HK-2 (cell line): Measurements from ENCODE around the gene MLN.
"Not testable (repeated sequence)": the region's sequence is repeated elsewhere in the genome, so short reads cannot be mapped to it uniquely, and the experiment has no call there.

Experiments
- DNase-seq: peaks from one replicate; pipeline ENCODE4 v3.0.0-alpha.2; 2018; ENCODE audit not compliant: unreplicated experiment

Gene MLN

DNA sequence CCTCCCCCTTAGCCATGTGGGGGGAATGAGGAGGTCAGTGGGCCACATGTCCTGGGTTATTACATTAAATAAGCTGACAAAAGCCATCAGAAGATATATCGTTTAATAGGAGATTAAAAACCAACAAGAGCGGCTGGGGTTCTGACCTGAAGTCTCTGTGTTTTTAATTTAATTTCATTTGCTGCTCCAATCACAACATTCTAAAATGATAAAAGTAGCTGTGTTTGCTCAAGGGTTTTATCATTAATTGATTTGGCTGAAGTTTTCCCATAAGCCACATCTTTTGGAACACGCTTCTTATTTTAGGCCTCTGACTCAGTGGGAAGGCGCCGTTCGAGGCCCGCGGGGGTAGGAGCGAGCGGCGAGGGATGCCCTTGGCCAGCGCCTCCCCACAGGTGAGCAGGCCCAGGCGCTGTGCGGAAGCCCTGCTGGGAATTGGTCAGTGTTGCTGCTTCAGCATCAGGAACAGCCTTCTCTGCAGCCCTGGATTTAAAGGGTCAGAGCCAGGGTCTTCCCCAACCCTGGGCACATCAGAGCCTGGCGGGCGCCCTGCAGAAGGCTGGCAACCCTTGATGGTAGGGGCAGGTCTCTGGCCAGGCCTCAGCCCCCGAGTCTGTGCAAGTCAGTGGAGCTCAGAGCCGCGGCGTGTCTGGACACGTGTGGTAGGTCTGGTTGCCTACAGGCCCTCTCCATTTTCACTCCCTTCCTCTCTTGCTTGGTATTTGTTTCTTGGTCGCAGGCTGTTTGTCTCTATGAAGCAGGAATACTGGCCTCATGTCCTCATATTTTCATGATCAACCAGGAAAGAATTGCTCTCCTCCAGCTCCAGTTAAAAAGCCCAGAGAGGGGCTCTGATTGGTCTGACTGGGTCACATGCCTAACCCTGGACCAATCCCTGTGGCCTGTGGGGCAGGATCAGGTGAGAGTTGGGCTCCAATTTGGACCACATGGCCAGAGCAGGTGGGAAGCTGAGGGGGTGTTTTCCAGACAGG is 30.9 kb upstream of the MLN start:
- no peak for DNase-seq

DNA sequence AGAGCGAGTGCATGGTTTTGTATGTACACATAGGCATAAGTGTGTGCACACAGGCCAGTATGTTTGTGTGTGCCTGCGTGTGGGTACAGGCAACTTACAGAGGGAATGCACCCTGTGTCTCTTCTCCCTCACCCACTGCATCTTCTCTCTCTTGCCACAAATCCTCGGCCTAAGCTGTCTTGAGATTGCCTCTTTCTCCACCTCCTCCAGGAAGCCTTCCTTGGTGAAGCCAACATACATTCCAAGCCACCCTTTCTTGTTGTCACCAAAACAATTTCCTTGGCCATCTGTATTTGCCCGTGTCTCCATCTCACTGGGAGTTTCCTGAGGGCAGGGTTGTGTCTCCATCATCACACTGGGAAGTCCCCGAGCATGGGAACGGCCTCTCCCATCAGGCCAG is 29.8 kb upstream of the MLN start:
- DNase-seq: no peak

DNA sequence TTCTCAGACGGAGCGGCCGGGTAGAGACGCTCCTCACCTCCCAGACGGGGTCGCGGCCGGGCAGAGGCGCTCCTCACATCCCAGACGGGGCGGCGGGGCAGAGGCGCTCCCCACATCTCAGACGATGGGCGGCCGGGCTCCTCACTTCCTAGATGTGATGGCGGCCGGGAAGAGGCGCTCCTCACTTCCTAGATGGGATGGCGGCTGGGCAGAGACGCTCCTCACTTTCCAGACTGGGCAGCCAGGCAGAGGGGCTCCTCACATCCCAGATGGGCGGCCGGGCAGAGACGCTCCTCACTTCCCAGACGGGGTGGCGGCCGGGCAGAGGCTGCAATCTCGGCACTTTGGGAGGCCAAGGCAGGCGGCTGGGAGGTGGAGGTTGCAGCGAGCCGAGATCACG is 29.0 kb upstream of the MLN start:
- not testable (repeated sequence) for DNase-seq

DNA sequence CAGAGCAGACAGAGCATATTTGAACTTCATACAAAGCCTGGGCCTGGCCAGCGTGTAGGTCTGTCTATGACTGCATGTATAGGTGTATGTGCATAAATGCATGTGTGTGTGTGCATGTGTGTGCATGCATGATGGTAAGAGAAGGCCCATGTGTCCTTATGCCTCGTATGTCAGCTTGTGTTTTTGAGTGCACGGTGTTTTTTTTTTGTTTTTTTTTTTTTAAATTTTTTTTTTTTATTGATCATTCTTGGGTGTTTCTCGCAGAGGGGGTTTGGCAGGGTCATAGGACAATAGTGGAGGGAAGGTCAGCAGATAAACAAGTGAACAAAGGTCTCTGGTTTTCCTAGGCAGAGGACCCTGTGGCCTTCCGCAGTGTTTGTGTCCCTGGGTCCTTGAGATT is 27.9 kb upstream of the MLN start:
- not testable (repeated sequence) for DNase-seq

DNA sequence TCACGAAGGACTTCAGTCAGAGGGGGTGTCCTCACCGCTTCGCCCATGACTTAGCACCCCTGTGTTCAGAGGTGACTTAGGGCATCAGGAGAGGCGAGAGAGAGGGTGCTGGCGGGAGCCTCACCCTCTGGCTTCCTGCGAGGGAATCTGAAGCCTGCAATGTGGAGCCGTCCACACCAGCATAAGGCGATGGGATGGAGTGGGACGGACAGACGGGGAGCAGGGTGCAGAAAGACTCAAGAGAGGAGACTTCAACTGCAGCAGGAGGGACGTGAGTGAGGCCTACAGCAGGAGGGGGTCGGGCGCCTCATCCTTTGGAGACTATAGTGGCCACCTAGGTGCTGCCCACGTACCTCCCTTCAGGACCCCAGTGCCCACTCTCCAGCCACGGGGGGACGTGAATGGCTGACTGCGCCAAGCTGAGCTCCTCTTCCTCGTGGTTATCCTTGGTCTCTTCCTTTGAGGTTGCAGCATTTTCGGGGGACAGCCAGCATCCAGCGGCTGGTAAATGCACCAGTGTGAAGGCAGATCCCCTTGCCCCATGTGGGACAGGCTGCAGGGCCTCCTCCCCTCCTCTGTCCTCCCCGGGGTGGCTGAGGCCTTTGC is 26.9 kb upstream of the MLN start:
- no peak for DNase-seq

DNA sequence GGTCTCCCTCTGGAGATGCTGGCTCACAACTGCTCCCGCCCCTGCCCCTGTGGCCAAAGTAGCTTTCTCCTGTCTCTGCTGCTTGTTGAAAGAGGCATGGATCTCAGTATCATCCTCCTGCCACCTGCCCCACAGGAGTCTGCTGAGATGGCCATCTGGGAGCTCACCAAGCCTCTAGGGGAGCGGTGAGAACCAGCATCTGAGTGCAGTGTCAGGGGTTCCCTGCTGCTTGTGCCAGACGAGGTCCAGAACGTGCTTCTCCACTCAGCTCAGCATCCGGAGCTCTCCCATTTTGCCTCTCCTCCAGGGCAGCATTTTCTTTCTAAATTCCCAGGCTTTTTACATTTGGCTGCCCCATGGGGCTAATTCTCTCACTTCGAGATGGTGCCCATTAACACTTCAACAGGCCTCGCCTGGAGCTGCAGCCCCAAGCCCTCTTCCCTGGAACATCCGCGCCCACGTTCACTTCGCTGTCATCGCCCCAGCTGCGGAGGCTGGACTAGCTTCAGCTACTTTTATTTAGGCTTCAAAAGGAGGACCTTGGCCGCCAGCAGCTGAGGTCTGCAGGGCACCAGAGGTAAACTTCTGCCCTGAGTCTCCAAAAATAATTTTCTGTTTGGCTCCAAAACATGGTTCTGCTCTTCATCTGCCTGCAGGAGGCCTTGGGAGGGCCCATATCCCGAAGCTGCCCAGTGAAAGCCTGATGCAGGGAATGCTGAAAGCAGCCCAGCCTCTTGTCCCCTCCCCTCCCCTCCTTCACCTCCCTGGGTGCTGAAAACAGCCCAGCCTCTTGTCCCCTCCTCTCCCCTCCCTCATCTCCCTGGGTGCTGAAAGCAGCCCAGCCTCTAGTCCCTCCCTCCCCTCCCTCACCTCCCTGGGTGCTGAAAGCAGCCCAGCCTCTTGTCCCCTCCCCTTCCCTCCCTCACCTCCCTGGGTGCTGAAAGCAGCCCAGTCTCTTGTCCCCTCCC is 25.2 kb upstream of the MLN start:
- no peak for DNase-seq

DNA sequence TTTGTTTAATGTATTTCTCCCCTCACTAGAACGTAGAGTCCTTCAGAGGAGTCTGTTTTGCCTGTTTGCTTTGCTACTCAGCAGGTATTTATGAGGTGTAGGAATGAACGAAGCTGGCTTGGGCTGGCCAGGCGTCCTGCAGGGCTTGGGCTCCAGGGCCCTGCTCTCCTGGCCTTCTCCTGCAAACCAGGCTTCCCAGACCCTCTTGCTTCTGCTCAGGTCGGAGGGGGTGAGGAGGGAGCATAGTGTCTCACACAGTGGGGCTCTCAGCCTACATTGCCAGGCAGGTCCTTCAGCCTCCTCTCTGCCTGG is 24.6 kb upstream of the MLN start:
- DNase-seq: no peak

DNA sequence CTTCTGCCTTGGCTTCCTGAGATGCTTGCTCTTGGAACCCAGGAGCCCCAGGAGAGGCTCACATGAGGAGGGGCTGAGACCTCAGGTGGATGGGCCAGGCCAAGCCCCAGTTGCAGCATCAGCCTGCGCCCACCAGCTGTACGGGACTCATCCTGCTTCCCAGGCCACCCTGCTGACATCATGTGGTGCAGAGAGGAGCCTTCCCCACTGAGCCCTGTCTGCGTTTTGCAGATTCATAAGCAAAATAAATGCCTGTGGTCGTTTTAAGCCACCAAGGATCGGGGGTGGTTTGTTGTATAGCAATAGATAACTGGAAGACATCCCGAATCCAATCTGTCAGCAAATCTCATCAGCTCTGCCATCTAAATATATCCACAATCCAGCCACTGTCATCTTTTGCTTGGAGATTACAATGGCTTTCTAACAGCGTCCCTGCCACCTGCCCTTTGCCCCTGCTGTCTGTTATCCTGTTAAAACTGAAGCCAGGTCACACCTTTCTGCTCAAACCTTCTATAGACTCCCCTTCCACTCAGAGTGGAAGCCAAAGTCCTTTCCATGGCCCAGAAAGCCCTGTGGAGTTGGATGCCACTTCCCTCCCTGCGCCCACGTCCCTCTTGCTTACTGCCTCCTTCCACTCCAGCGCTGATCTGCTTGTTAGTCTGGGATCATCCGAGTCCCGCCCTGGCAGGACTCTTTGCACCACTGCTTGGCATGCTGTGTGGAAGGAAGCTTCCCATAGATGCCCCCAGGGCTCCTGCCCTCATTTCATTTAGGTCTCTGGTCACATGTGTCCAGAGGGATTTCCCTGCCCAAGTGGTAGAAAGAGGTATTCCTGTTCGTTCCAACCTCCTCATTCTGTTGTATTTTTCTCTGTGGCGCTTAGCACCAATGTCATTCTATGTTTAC is 24.0 kb upstream of the MLN start:
- no peak for DNase-seq

DNA sequence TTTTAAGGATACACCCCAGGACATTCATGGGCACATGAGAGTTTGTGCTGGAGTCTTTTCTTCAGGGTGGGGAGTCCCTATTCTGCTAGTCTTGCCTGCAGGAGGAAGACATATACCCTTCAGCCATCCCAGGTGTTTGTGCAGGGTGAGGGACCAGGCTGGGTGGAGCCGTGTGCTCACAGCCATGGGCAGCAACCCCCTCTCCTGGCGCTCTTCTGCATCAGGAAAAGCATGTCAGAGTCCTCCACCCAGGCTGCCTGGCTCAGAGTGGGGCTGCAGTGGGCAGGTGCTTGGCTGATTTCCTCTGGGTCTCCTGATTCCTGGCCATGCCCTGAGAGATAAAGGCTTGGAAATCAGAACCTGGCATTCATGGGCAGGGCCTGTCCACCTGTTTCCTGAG is 22.7 kb upstream of the MLN start:
- DNase-seq: no peak

DNA sequence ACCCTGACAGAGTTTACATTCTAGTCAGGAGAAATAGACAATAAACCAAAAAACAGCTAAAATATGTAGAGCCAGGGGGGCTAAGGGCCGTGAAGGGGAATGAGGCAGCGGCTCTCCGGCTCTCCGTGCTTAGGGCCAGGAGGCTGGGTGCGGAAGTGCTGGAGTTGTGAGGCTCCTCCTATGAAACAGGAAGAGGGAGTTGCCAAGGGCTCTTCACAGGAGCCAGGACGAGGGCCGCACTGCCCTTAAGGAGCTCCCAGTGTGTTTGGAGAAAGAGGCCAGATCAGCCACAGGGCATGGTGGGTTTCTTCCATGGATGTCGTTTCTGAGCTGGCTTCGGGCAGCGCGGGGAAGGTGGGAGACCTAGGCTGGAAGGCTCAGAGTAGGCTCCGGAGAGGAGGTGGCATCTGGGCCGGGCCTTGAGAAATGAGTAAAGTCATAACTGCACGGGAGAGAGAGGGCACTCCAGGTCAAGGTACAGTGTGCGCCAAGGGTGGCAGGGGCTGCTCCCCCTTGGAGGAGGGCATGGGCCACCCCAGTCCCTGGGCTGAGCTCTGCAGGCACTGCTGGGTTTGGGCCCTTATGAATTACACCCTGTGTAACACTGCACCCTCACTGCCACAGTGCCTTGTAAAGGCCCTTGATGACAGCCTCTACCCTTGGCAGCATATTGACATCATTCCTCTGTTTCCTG is 20.8 kb upstream of the MLN start:
- DNase-seq: peak; percentile 58

DNA sequence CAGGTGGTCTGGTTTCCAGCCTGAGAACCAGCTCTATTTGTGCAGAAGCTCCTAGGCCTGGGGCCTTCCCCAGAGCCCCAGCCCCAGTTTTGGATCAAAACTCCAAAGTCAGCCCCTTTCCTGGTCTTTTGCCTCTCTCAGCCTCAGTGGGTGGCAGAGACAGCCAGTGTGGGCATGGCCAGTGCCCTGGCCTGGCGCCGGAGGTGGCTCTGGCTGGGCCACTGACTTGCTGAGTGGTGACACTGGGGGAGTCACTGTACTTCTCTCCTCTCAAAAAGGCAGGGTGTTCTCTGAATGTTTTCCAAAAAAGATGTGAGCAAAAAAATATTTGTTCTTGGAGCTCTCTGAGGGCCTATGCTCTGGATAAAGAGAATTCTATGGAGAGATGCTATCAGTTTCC is 20.0 kb upstream of the MLN start:
- no peak for DNase-seq

DNA sequence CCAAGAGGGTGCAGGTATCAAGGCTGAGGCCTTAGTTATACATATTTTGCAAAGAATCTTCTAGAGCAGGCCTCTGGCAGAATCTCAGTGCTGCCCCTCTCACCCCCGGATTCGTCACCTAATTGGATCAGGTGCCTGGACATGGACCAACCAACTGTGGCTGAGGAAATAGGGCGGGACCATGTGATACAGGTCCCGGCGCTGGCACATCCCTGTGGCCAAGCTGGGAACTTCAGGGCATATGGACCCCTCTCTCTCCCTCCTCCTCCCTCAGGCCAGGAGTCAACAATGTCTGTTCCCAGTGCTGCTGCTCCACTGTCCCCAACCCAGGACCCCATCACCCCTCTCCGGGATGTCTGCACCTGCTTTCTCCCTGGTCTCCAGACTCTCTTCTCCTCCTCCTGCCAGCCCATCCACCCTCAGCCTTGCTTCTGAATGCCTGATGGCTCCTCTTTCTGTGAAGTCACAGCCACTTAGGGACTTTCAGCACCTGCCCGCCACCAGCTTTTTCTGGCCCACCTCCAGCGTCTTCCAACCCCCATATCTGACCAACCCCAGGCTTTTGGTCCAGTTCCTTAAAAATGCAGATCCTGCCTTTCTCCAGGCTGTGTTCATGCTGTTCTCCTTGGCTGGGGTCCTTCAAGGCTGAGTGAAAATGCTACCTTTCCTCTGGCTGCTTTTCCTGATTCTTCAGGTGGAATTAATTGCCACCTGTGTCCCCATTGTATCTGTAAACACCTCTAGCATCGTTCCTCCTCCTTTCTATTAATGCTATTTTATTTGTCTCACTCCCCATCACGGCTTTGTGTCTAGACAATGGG is 19.0 kb upstream of the MLN start:
- no peak for DNase-seq

DNA sequence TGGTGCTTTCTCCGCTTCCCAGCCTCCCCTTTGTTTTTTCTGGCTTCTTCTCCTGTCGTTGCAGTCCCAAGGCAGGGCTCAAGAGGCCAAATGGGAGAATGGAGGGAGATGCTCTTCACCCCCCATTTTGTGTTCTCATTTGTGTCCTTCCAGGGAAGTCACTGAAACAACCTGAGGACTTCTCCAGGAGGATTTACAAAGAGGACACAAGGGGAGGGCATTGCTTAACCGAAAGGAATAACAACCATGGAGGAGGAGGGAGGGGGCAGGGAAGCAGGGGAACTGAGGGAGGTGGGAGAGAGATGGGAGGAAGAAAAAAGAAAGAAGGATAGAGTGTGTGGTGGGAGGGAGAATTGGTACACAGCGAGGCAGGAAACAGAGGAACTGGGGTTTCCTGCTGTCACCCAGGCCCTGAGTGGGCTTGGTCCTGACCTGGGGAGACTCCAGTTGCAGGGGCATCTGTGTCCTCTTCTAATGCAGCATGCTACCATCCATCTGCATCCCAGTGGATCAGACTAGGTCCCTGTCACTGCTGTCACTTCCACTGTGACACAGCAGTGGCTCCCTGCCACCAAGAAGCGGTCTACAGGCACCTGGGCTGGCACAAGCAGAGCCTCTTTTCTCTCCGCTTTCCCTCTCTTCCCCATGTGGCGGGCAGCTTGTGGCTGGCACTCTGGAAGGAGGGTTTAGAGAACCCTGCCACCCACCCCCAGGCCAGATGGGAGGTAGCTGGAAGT is 17.1 kb upstream of the MLN start:
- no peak for DNase-seq

DNA sequence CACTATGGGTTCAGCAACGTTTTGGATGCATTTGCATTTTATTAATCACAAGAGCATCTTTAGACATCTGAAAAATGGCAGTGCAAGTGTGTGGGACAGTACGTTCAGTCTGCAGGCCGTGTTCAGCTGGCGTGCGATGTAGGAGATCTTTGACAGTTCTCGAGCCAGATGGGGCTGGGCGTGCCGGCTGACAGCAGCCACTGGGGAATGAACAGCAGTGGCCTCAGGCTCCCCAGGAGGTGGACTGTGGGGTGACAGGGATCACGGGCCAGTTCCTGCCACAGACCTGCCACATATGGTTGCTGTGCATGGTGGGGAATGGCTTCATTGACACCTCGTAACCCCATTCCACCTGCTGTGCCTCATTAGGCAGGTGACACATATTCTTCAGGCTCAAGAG is 16.4 kb upstream of the MLN start:
- no peak for DNase-seq

DNA sequence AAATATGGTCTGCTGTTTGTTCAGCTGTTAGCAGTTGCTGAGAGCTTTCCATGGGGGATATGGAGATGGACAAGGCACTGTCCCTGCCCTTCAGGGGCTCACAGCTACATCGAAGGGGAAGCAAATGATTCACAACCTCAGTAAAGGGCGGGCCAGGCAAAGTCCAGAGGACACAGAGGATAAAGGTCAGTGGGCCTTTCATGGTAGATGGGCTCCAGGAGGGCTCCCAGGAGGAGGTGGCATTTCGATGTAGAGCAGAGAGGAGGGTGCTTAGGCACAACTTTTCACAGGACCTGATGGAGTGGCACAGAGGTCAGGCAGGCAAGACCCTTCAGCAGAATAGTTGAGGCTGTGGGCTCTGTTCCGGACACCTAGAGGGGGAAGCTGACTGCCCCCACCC is 15.2 kb upstream of the MLN start:
- DNase-seq: no peak

DNA sequence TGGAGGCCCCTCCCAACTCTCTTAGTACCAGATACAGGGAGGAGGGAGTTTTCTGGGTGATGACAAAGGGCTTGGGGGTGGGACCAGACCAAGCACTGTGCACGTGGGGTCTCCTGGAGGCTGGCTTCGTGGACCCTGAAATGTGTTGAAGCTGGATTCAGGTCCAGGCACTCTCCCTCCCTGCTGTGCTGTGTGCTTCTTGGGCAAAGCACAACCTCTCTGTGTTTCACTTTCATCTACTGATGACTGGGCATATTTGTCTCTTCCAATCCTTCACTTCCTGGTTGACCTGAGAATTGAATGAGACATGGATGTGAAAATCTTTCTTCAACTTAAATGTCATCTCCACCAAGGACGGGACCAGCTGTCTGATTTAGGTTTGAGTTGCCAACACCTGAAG is 14.5 kb upstream of the MLN start:
- DNase-seq: no peak

DNA sequence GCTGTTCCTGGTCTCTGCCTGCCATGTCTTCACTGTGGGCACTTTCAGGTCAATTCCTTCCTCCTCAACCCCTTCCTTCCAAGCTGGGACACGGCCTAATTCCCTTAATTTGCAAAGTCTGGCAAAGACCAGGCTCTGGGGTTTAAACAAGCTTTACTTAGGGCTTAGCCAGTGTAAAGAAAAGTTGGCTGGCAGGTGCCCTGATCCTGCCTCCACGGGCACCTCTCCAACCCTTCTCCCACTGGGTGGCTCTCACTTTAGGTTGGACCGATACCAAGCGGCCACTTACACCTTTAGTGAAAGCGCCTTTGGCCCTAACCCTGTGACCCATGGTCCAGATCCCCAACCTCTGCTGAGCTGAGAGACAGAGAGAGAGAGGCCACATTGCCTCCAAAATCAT is 13.7 kb upstream of the MLN start:
- DNase-seq: no peak

DNA sequence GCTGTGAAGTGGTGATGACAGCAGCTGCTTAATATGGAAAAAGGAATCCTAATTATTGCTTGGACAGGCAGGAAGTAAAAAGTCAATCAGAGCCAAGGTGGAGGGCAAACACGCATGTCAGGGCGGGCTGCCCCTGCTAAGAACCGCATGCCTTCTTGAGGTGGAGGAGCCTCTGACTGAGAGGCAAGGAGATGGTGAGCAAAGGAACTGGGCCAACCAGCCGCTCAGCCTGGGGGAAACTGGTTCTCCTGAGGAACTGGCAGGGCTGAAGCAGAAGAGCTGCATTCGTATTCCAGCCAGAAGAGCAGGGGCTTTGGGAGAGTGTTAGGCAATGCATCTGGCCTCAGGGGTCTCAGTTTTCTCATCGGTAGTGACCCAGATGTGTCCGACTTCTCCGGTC is 13.1 kb upstream of the MLN start:
- no peak for DNase-seq

DNA sequence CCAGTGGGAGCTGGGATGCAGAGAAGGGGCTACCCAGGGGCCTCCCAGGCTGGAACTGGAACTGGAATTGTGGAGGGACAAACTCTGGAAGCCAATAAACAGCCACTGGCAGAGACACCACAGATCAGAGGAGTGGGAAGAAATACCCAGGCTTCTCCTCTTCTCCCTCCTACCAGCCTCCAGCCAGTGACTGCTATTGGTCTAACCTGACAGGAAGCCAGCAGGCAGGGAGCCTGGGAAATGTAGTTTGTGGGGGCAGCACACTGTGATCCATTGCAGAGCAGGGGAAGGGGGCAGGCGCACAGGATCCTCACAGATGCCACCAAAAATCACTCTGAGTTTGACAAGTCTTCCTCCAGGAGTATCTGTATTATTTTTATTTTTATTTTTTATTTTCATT is 12.1 kb upstream of the MLN start:
- no peak for DNase-seq
